Dermis blood vessel endothelial cell (primary cell): ENCODE data around the gene NEK3. TPM values are rescaled to one million over a fixed set of nuclear protein-coding genes. Genes with fewer than 3 reads are reported as not detected.
A peak's percentile ranks its signal among the peaks of the same experiment; 100 is the strongest.

Source experiments
- DNase-seq: peaks from one replicate; pipeline ENCODE4 v3.0.0; 2010
- total RNA-seq: library from RNA; depleted of rRNA; stranded (reverse); fragments of >200 nt; gene quantifications from 2 replicates; pipeline ENCODE4 v1.2.3, GENCODE V29; 2014

The NEK3 gene
- total RNA-seq, 1 donor from 2014 or later: 17.9 TPM

GRCh38 chr13:52165411-52165810 lies 6.0 kb upstream of the NEK3 start:
- no peak for DNase-seq

- peak; percentile 17 for DNase-seq
These were observed 5.6 kb upstream of the NEK3 start for GRCh38 chr13:52164989-52165388.

GRCh38 chr13:52163878-52164277 lies 4.5 kb upstream of the NEK3 start:
- DNase-seq: peak; percentile 19

GRCh38 chr13:52162279-52163101 lies 3.1 kb upstream of the NEK3 start:
- peak; percentile 86 for DNase-seq

GRCh38 chr13:52161181-52161646 lies 1.8 kb upstream of the NEK3 start:
- DNase-seq: no peak

- no peak for DNase-seq
These were observed 1.1 kb upstream of the NEK3 start for GRCh38 chr13:52160506-52160905.

- DNase-seq: no peak
These were observed 656 bp upstream of the NEK3 start for GRCh38 chr13:52160053-52160452.

GRCh38 chr13:52158629-52159158 lies 703 bp downstream of the NEK3 start:
- peak; percentile 26 for DNase-seq

- peak; percentile 14 for DNase-seq
These were observed 2.6 kb downstream of the NEK3 start for GRCh38 chr13:52156724-52157261.

GRCh38 chr13:52155177-52155576 lies 4.2 kb downstream of the NEK3 start:
- no peak for DNase-seq

- no peak for DNase-seq
These were observed 12.2 kb downstream of the NEK3 start for GRCh38 chr13:52147225-52147624.

GRCh38 chr13:52141299-52141698 lies 18.1 kb downstream of the NEK3 start:
- peak; percentile 24 for DNase-seq

GRCh38 chr13:52137489-52137888 lies 21.9 kb downstream of the NEK3 start:
- DNase-seq: no peak

- no peak for DNase-seq
These were observed 22.6 kb downstream of the NEK3 start for GRCh38 chr13:52136763-52137162.

- no peak for DNase-seq
These were observed 28.8 kb downstream of the NEK3 start for GRCh38 chr13:52130641-52131040.

- peak; percentile 65 for DNase-seq
These were observed 30.4 kb downstream of the NEK3 start, which contains the start of gene NEK5 for GRCh38 chr13:52128714-52129700. Gene NEK5, minus strand, starts transcription at chr13:52129073. Its CDS starts 1,591 bp downstream, at chr13:52127482.

GRCh38 chr13:52127783-52128702 lies 31.4 kb downstream of the NEK3 start:
- peak; percentile 79 for DNase-seq

GRCh38 chr13:52127378-52127777 lies 32.0 kb downstream of the NEK3 start:
- no peak for DNase-seq

GRCh38 chr13:52125547-52125946 lies 33.9 kb downstream of the NEK3 start:
- DNase-seq: no peak

GRCh38 chr13:52118595-52118994 lies 40.8 kb downstream of the NEK3 start:
- no peak for DNase-seq

GRCh38 chr13:52118095-52118494 lies 41.3 kb downstream of the NEK3 start:
- DNase-seq: no peak
